Middle frontal gyrus (tissue), 1 donor: Measurements from ENCODE around the gene WEE1.
"Not testable (repeated sequence)": the region's sequence is repeated elsewhere in the genome, so short reads cannot be mapped to it uniquely, and the experiment has no call there.

Experiments used
- DNase-seq: peaks from one replicate; pipeline ENCODE4 v3.0.0-alpha.2; 2015; ENCODE audit warnings: low spot score; ENCODE audit errors: extremely low spot score

Gene WEE1

DNA sequence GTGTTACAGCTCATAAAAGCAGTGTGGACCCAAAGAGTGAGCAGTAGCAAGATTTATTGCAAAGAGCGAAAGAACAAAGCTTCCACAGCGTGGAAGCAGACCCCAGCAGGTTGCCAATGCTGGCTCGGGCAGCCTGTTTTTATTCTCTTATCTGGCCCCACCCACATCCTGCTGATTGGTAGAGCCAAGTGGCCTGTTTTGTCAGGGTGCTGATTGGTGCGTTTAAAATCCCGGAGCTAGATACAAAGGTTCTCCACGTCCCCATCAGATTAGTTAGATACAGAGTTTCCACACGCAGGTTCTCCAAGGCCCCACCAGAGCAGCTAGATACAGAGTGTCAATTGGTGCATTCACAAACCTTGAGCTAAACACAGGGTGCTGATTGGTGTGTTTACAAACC, 48.9 kb downstream of the WEE1 start:
- DNase-seq = not testable (repeated sequence)

DNA sequence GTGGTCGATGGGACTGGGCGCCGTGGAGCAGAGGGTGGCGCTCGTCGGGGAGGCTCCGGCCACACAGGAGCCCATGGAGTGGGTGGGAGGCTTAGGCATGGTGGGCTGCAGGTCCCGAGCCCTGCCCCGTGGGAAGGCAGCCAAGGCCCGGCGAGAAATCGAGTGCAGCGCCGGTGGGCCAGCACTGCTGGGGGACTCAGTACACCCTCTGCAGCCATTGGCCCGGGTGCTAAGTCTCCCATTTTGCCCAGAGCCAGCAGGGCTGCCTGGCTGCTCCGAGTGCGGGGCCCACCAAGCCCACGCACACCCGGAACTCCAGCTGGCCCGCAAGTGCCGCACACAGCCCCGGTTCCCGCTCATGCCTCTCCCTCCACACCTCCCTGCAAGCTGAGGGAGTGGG, 49.6 kb downstream of the WEE1 start:
- DNase-seq = not testable (repeated sequence)

DNA sequence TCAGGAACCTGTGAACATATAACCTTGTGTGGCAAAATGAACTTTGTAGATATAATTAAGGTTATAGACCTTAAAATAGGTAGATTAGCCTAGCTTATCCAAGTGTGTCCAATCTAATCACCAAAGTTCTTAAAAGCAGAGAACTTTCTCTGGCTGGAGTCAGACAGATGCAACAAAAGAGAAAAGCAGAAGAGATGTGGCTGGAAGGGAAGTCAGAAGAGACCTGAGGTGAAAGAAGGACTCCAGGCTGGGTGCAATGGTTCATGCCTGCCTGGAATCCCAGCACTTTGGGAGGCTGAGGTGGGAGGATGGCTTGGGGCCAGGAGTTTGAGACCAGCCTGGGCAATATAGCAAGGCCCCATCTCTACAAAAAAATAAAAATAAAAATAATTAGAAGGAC, 51.0 kb downstream of the WEE1 start:
- DNase-seq = no peak

- no peak for DNase-seq
These were observed 51.7 kb downstream of the WEE1 start for GRCh38 chr11:9625162-9625561.

GRCh38 chr11:9625728-9626127, 52.3 kb downstream of the WEE1 start:
- DNase-seq = no peak

GRCh38 chr11:9626496-9627394, 53.3 kb downstream of the WEE1 start:
- DNase-seq = no peak

DNA sequence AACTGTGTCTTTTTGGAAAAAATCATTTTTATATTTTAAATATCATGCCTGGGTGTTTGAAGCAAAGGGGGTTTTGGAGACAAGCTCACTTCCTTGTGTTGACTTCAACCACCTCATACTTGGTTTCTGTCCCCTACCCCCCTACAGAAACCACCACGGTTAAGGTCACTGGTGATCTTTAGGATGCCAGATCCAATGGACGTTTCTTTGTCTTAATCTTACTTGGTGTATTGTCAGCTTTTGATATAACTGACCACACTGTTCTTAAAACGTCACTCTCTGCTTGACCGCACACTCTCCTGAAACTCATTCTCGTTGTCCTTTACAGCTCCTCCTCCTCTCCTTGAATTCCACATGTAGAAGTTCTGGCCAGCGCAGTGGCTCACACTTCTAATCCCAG, 55.6 kb downstream of the WEE1 start:
- DNase-seq = no peak

DNA sequence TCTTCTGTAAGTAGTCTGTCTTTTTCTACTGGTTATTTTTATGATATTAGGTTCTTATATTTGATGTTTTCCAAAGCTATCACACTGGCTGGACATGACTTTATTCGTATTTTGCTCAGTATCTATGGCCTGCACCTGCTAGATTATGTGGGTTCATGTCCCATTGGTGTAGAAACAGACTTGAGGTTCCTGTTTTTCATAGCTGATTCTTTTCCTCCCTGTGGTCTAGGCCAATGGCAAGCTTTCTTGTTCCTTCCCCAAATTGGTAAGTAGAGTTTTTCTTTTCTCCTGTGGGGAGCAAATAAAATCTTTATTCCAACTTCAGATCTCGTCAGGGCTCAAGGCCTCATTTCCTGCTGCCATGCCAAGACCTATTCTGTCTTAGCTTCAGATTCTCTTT, 60.2 kb downstream of the WEE1 start:
- no peak for DNase-seq

DNA sequence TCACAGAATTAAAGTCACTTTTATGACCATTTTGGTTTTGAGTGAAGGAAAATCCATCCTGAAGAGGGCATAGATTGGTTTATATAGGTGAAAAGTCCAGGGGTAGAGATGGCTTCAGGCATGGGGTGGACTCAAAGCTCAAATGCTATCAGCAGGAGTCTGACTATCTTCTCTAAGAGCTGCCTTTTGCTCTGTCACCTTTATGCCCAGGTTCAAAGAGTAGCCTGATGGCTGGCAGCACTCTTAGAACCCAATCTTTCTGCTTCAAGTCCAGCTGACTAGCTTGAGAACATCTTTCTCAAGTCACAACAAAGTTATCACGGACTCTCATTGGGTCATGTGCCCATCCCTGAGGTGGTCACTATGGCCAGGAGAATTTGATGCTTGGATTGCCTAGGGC, 63.2 kb downstream of the WEE1 start:
- no peak for DNase-seq

- DNase-seq = no peak
These were observed 65.6 kb downstream of the WEE1 start for GRCh38 chr11:9639099-9639498.
